ENCODE measurements around the gene DNAI1.

- TF ChIP-seq GATA2 (IDR thresholded peaks at IDR 0.05; ENCODE audit: low read depth, low read length): no peak
- no peak for TF ChIP-seq GATA3 (IDR thresholded peaks at IDR 0.05; ENCODE audit: low read depth, low read length)
Measured at GRCh38 chr9:34501372-34501771, 42.8 kb downstream of the DNAI1 start.
